Inflammatory macrophage (primary cell): Measurements from ENCODE around the gene CYB5D1.

ENCODE experiments used
- DNase-seq, 2 donors: peaks; one replicate each; pipeline ENCODE4 v3.0.0-alpha.2; 2020 to 2022

The CYB5D1 gene

DNA sequence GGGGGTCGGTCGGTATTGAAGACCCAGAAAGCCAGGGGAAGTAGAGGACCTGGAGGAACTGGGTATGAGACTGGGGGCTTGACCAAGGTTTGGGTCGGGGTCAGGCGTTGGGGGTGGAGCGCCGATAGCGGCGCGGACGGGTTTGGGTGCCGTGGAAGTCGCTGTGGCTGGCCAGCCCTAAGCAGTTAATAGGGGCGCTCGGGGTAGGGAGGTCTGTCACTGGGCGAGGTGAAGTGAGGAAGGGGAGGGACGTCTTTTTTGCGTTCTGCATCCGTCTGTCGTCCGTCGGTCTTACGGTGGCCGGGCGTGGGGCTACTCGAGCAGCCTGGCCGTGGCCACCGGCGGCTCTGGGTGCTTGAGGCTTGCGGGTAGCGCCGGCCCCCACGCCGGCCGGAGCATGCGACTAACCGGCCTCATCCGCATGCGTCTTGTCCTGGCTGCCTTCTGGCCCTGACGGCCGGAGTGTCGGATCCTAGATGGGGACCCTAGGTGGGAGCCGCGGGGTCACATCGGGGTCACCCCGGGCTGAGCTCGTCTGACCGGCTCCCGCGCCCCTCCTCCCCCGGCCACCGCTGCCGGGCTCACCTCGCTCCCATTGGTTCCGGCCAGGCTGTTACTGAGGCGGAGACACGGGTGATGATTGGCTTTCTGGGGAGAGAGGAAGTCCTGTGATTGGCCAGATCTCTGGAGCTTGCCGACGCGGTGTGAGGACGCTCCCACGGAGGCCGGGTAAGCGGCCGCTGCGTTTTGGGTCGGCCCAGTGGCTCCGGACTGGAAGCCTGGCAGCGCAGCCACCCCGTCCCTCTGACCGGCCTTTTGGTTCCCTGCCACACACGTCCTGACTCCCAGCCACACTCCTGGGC lies 13.3 kb upstream of the CYB5D1 start:
- peak; percentile 95 to 96 for DNase-seq

DNA sequence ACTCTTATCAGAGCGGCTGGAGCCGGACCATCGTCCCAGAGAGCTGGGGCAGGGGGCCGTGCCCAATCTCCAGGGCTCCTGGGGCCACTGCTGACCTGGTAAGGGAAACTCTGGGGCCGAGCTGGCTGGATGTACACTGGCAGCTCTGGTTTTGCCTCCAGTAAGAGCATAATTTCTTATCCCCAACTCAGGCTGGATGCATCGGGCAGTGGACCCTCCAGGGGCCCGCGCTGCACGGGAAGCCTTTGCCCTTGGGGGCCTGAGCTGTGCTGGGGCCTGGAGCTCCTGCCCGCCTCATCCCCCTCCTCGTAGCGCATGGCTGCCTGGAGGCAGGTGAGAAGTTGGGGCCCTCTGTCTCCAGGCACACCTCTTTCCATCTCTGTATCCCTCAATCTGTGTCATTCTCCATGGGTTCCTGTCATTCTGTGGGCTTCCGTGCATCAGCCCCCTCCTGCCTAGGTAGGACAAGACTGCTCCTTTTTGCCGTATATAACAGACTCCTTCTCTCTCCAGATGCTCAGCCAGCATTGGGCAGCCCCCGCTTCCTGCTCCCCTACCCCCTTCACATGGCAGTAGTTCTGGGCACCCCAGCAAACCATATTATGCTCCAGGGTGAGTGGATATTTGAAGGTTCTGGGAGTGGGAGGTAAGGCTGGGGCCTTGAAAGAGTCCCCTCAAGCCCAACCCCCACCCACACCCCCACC lies 12.3 kb upstream of the CYB5D1 start:
- DNase-seq: no peak

DNA sequence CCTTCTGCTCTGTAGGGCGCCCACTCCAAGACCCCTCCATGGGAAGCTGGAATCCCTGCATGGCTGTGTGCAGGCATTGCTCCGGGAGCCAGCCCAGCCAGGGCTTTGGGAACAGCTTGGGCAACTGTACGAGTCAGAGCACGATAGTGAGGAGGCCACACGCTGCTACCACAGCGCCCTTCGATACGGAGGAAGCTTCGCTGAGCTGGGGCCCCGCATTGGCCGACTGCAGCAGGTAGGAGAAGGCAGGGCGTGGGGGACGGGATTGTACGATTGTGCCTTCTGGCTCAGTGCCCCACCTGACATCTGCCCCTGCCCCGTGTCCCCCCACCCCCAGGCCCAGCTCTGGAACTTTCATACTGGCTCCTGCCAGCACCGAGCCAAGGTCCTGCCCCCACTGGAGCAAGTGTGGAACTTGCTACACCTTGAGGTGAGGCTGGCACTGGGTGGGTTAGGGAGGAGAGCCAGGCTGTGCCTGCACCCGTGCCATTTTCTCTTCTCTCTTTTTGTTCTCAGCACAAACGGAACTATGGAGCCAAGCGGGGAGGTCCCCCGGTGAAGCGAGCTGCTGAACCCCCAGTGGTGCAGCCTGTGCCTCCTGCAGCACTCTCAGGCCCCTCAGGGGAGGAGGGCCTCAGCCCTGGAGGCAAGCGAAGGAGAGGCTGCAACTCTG lies 11.6 kb upstream of the CYB5D1 start:
- no peak for DNase-seq

DNA sequence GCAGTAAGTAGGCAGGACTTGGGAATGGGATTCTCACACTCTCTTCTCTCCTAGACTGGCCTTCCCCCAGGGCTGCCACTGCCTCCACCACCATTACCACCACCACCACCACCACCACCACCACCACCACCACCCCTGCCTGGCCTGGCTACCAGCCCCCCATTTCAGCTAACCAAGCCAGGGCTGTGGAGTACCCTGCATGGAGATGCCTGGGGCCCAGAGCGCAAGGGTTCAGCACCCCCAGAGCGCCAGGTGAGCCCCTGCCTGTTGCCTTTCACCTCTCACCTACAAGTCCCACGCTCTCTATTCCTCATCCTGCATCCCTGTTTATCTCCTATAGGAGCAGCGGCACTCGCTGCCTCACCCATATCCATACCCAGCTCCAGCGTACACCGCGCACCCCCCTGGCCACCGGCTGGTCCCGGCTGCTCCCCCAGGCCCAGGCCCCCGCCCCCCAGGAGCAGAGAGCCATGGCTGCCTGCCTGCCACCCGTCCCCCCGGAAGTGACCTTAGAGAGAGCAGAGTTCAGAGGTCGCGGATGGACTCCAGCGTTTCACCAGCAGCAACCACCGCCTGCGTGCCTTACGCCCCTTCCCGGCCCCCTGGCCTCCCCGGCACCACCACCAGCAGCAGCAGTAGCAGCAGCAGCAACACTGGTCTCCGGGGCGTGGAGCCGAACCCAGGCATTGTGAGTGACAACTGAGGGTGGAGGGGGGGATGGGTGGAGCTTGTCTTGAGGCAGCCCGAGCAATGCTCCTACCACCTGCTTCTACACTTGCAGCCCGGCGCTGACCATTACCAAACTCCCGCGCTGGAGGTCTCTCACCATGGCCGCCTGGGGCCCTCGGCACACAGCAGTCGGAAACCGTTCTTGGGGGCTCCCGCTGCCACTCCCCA lies 10.8 kb upstream of the CYB5D1 start:
- no peak for DNase-seq

DNA sequence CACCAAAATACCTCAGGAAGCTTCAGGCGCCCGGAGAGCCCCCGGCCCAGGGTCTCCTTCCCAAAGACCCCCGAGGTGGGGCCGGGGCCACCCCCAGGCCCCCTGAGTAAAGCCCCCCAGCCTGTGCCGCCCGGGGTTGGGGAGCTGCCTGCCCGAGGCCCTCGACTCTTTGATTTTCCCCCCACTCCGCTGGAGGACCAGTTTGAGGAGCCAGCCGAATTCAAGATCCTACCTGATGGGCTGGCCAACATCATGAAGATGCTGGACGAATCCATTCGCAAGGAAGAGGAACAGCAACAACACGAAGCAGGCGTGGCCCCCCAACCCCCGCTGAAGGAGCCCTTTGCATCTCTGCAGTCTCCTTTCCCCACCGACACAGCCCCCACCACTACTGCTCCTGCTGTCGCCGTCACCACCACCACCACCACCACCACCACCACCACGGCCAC lies 9.6 kb upstream of the CYB5D1 start:
- DNase-seq: no peak

DNA sequence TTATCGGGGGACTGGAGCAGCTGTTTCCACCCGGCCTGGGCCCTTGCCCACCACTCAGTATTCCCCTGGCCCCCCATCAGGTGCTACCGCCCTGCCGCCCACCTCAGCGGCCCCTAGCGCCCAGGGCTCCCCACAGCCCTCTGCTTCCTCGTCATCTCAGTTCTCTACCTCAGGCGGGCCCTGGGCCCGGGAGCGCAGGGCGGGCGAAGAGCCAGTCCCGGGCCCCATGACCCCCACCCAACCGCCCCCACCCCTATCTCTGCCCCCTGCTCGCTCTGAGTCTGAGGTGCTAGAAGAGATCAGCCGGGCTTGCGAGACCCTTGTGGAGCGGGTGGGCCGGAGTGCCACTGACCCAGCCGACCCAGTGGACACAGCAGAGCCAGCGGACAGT lies 9.1 kb upstream of the CYB5D1 start:
- DNase-seq: no peak

DNA sequence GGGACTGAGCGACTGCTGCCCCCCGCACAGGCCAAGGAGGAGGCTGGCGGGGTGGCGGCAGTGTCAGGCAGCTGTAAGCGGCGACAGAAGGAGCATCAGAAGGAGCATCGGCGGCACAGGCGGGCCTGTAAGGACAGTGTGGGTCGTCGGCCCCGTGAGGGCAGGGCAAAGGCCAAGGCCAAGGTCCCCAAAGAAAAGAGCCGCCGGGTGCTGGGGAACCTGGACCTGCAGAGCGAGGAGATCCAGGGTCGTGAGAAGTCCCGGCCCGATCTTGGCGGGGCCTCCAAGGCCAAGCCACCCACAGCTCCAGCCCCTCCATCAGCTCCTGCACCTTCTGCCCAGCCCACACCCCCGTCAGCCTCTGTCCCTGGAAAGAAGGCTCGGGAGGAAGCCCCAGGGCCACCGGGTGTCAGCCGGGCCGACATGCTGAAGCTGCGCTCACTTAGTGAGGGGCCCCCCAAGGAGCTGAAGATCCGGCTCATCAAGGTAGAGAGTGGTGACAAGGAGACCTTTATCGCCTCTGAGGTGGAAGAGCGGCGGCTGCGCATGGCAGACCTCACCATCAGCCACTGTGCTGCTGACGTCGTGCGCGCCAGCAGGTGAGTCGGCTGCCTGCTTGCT lies 8.6 kb upstream of the CYB5D1 start:
- no peak for DNase-seq

DNA sequence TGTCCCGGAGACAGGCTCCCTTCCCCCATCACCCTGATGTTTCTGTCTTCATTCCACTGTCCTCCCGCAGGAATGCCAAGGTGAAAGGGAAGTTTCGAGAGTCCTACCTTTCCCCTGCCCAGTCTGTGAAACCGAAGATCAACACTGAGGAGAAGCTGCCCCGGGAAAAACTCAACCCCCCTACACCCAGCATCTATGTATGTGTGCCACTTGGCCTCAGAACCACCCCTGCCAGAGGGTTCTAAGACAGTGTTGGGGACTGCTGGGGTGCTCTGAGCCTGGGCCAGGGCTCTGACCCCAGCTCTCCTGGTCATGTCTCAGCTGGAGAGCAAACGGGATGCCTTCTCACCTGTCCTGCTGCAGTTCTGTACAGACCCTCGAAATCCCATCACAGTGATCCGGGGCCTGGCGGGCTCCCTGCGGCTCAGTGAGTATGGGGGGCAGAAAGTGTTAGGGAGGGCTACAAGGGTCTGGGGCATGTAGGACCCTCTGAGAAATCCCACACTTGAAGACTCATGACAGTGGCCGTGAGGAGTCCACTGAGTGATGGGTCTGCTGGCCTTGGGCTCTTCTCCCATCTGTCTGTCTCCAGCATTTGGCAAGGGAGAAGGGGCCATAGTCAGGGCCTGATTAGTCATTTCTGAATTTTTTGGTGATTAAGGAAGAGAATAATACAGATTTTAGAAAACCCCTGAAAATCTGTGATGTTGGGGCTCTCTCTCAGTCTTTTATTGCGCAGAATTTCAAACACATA lies 7.9 kb upstream of the CYB5D1 start:
- no peak for DNase-seq

DNA sequence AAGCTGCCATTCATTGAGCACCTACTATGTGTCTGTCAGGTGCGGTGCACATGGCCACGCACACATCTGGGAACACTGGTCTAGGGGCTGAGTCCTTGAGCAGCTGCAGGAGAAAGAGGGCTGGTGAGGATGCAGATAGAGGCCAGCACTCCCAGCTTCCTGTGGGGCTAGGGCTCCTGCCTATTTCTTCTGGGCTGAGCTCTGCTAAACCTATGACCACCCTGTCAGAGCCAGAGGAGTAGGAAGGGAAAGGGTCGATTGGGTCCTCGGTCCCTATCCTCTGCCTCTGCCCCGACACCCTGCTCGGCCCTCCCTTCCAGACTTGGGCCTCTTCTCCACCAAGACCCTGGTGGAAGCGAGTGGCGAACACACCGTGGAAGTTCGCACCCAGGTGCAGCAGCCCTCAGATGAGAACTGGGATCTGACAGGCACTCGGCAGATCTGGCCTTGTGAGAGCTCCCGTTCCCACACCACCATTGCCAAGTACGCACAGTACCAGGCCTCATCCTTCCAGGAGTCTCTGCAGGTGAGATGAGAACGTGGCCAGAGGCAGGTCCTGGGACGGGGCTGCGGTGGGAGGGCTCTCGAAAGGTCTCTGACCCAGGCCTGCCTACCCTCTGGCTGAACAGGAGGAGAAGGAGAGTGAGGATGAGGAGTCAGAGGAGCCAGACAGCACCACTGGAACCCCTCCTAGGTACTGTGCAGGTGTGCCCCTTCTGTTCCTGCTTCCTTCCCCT lies 6.9 kb upstream of the CYB5D1 start:
- DNase-seq: no peak

DNA sequence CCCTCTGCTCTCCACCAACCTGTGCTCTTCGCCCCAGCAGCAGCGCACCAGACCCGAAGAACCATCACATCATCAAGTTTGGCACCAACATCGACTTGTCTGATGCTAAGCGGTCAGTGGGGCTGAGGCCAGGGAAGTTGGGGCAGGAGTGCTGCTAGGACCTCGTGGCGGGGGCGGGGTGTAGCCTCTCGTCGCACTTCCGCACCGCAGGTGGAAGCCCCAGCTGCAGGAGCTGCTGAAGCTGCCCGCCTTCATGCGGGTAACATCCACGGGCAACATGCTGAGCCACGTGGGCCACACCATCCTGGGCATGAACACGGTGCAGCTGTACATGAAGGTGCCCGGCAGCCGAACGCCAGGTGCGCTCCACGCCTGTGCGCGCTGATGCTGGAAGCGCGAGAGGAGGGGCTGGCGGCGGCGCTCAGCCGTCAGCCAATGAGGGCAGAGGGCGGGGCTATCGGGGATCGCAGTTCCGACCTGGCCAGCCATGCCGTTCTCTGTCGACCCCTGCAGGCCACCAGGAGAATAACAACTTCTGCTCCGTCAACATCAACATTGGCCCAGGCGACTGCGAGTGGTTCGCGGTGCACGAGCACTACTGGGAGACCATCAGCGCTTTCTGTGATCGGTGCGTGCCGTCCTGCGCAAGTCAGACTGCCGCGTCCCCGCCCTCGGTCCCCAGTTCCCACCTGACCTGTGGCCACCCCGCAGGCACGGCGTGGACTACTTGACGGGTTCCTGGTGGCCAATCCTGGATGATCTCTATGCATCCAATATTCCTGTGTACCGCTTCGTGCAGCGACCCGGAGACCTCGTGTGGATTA lies 6.2 kb upstream of the CYB5D1 start:
- peak; percentile 82 to 89 for DNase-seq

DNA sequence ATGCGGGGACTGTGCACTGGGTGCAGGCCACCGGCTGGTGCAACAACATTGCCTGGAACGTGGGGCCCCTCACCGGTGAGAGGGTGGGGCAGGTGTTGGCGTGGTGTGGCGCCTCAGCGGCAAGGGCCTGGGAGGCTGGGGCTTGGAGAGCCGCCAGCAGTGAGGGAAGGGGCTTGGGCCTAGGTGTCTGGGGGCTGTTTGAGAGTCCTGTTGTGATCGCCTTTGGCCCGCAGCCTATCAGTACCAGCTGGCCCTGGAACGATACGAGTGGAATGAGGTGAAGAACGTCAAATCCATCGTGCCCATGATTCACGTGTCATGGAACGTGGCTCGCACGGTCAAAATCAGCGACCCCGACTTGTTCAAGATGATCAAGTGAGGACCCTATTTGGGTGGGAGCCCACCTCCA lies 5.5 kb upstream of the CYB5D1 start:
- no peak for DNase-seq

DNA sequence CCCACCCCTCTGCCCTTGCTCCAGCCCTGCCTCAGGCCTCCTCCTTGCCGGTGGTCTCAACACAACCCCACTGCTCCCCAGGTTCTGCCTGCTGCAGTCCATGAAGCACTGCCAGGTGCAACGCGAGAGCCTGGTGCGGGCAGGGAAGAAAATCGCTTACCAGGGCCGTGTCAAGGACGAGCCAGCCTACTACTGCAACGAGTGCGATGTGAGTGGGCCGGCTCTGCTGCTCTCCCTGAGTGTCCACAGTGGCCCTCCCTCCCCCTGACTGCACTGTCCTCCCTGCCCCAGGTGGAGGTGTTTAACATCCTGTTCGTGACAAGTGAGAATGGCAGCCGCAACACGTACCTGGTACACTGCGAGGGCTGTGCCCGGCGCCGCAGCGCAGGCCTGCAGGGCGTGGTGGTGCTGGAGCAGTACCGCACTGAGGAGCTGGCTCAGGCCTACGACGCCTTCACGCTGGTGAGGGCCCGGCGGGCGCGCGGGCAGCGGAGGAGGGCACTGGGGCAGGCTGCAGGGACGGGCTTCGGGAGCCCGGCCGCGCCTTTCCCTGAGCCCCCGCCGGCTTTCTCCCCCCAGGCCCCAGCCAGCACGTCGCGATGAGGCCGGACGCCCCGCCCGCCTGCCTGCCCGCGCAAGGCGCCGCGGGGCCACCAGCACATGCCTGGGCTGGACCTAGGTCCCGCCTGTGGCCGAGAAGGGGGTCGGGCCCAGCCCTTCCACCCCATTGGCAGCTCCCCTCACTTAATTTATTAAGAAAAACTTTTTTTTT lies 4.7 kb upstream of the CYB5D1 start:
- no peak for DNase-seq

DNA sequence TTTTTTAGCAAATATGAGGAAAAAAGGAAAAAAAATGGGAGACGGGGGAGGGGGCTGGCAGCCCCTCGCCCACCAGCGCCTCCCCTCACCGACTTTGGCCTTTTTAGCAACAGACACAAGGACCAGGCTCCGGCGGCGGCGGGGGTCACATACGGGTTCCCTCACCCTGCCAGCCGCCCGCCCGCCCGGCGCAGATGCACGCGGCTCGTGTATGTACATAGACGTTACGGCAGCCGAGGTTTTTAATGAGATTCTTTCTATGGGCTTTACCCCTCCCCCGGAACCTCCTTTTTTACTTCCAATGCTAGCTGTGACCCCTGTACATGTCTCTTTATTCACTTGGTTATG lies 4.1 kb upstream of the CYB5D1 start:
- no peak for DNase-seq

DNA sequence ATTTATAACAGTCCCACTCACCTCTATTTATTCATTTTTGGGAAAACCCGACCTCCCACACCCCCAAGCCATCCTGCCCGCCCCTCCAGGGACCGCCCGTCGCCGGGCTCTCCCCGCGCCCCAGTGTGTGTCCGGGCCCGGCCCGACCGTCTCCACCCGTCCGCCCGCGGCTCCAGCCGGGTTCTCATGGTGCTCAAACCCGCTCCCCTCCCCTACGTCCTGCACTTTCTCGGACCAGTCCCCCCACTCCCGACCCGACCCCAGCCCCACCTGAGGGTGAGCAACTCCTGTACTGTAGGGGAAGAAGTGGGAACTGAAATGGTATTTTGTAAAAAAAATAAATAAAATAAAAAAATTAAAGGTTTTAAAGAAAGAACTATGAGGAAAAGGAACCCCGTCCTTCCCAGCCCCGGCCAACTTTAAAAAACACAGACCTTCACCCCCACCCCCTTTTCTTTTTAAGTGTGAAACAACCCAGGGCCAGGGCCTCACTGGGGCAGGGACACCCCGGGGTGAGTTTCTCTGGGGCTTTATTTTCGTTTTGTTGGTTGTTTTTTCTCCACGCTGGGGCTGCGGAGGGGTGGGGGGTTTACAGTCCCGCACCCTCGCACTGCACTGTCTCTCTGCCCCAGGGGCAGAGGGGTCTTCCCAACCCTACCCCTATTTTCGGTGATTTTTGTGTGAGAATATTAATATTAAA lies 3.6 kb upstream of the CYB5D1 start:
- no peak for DNase-seq

DNA sequence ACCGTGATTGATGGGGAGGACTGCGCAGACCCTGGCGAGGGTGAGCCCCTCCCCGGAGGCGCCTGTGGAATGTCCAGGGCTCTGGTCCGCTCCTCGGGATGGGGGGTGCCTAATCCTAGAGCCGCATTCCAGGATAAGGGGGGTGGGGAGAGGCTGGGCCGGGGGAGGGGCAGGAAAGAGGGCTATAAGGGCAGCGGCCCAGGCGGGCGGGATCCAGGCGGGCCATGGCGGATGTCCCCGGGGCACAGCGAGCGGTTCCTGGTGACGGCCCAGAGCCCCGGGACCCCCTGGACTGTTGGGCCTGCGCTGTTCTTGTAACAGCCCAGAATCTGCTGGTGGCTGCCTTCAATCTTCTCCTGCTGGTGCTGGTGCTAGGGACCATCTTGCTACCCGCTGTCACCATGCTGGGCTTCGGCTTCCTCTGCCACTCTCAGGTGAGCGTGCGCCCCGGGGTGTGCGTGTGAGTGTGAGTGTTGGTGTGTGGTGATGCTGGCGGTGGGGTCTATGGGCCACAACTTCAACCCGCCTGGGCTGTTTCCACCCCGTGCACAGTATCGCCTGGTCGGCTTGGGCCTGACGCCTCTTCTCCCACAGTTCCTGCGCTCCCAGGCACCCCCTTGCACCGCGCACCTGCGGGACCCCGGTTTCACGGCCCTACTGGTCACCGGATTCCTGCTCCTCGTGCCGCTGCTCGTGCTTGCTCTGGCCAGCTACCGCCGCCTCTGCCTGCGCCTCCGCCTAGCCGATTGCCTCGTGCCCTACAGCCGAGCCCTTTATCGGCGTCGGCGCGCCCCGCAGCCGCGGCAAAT lies 2.7 kb upstream of the CYB5D1 start, which contains the start of gene TMEM88:
TSS of gene TMEM88 (plus strand) at position 216 of the 809 bp plus-strand sequence. CDS start at position 225, 9 bp downstream.
- DNase-seq: no peak

DNA sequence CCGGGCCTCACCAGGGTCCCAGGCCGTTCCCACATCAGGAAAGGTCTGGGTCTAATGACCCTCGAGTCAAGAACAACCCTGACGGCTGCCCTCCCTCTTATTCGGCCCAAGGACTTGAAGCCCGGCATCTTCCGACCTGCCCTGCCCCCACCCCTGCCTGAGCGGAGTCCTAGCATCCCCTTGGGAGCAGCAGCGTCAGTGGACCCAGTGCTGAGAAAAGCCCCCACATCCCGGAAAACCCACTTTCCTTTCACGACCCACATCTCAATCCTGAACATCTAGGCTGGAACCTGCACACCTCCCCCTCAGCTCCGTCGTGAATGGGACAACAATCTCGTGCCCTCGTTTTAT lies 2.2 kb upstream of the CYB5D1 start:
- no peak for DNase-seq
